ENCODE data around the gene ATP10A. TPM values are rescaled to one million over a fixed set of nuclear protein-coding genes. Genes with fewer than 3 reads are reported as not detected.

The ATP10A gene
- total and polyA plus RNA-seq, 9 of the 15 experiments (the other 6 are each of a cell fraction or from before 2014, with no cell fraction given), result 0.09 TPM; not detected in 8

DNA sequence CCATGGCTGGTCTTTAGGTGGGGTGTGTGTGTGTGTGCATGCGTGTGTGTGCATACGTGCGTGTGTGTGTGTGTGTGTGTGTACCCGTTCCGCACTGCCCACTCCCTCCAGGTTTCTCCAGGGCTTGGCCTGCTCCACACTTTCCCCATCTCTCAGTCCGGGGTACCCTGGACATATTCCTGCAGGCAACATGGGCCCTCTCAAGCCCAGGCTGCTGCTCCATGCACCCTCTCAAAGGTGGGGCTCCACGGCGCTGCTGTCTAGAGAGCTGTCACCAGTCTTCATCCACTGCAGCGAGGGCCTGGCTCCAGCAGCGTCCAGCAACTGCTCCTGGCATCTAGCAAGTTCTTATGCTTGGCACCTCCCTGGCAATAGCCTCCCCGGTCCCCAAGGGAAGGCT, 86.1 kb downstream of the ATP10A start:
- H3K9me3 ChIP-seq (replicated peaks; ENCODE audit: control insufficient read depth, insufficient read depth, low read depth, low read length), result no peaks in the 10 kb centered on the region
- H3K4me3 ChIP-seq, result no peak overlapping the region
- no peaks in the 10 kb centered on the region for H3K79me2 ChIP-seq (ENCODE audit: control insufficient read depth, insufficient read depth, low read length)
- FAIRE-seq (no peak), ATAC-seq (no peak), DNase-seq (ENCODE audit: extremely low read depth in 1 of 4, low spot score in 3 of 4) (no peak)
- 12% methylated on average over 11 of the region's 11 CpGs for WGBS (ENCODE audit: insufficient coverage, low coverage, missing lambda C conversion rate)
- in situ Hi-C loops (cut with MboI) (no loop called here), intact Hi-C loops (cut with micrococcal nuclease) (no loop called here)
- no peak overlapping the region for H2AFZ ChIP-seq (ENCODE audit: low read depth, low read length)
- peaks cover 2 to 32% of the 10 kb centered on the region in 2 experiments; a peak in 3 of 5 replicates for H3K27me3 ChIP-seq (ENCODE audit: control insufficient read depth in 2 of 2, insufficient read depth in 2 of 2, low read length in 2 of 2)
- TF ChIP-seq ZNF24 (IDR thresholded peaks at IDR 0.05) (no peak), CCAR2 (IDR thresholded peaks at IDR 0.05; ENCODE audit: low read depth, low read length) (no peak), MYNN (IDR thresholded peaks at IDR 0.05) (no peak), MYNN (CRISPR knock-in tag; IDR thresholded peaks at IDR 0.05) (no peak), PHF8 (IDR thresholded peaks at IDR 0.05; ENCODE audit: borderline replicate concordance, low read length) (no peak), MECOM (CRISPR knock-in tag; IDR thresholded peaks at IDR 0.05) (no peak), NR2F6 (CRISPR knock-in tag; IDR thresholded peaks at IDR 0.05) (no peak), CBX8 (IDR thresholded peaks at IDR 0.05; ENCODE audit: borderline replicate concordance, extremely low read depth, low read depth, low read length, poor library complexity, severe bottlenecking) (no peak), SMAD3 (CRISPR knock-in tag; conservative IDR thresholded peaks at IDR 0.05) (no peak), FOS (IDR thresholded peaks at IDR 0.05; ENCODE audit: extremely low read depth, insufficient read length) (no peak), CCNT2 (IDR thresholded peaks at IDR 0.05; ENCODE audit: borderline replicate concordance, extremely low read depth, insufficient read length, low read depth, low read length) (no peak), MEF2D (tag; conservative IDR thresholded peaks at IDR 0.05; ENCODE audit: low read depth) (no peak), BDP1 (IDR thresholded peaks at IDR 0.05; ENCODE audit: insufficient read depth, insufficient read length) (no peak), TSC22D4 (tag; IDR thresholded peaks at IDR 0.05) (no peak), BRCA1 (IDR thresholded peaks at IDR 0.05) (no peak), BRCA1 (CRISPR knock-in tag; IDR thresholded peaks at IDR 0.05) (no peak), NCOA4 (IDR thresholded peaks at IDR 0.05; ENCODE audit: partially characterized antibody) (no peak), RBM22 (IDR thresholded peaks at IDR 0.05; ENCODE audit: low read depth, low read length, poor library complexity, severe bottlenecking) (no peak), ZNF551 (CRISPR knock-in tag; IDR thresholded peaks at IDR 0.05) (no peak), MTF1 (CRISPR knock-in tag; IDR thresholded peaks at IDR 0.05; ENCODE audit: borderline replicate concordance) (no peak)
- TF ChIP-seq, protein P1, sequence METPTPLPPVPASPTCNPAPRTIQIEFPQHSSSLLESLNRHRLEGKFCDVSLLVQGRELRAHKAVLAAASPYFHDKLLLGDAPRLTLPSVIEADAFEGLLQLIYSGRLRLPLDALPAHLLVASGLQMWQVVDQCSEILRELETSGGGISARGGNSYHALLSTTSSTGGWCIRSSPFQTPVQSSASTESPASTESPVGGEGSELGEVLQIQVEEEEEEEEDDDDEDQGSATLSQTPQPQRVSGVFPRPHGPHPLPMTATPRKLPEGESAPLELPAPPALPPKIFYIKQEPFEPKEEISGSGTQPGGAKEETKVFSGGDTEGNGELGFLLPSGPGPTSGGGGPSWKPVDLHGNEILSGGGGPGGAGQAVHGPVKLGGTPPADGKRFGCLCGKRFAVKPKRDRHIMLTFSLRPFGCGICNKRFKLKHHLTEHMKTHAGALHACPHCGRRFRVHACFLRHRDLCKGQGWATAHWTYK (CRISPR knock-in tag; IDR thresholded peaks at IDR 0.05), result no peak
- TF ChIP-seq, protein P2, sequence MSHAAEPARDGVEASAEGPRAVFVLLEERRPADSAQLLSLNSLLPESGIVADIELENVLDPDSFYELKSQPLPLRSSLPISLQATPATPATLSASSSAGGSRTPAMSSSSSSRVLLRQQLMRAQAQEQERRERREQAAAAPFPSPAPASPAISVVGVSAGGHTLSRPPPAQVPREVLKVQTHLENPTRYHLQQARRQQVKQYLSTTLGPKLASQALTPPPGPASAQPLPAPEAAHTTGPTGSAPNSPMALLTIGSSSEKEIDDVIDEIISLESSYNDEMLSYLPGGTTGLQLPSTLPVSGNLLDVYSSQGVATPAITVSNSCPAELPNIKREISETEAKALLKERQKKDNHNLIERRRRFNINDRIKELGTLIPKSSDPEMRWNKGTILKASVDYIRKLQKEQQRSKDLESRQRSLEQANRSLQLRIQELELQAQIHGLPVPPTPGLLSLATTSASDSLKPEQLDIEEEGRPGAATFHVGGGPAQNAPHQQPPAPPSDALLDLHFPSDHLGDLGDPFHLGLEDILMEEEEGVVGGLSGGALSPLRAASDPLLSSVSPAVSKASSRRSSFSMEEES (CRISPR knock-in tag; IDR thresholded peaks at IDR 0.05), result no peak
- BruUV-seq (replicated peaks), result no TSS peak
- POLR2A ChIA-PET, result no interaction called here
- H4K20me1 ChIP-seq (replicated peaks; ENCODE audit: control insufficient read depth, insufficient read depth, low read length), result no peaks in the 10 kb centered on the region
- no peak overlapping the region for H3K4me2 ChIP-seq (ENCODE audit: insufficient read depth, low read length)
- H3K9me1 ChIP-seq (ENCODE audit: control insufficient read depth, insufficient read depth, low read length), result no peaks in the 10 kb centered on the region
- no peaks in the 10 kb centered on the region for H3K36me3 ChIP-seq (ENCODE audit: control insufficient read depth, insufficient read depth, low read length)
- peaks cover 0 to 5% of the 10 kb centered on the region in 2 experiments; a peak in 2 of 5 replicates for H3K4me1 ChIP-seq (replicated peaks in 1 of 2; ENCODE audit: control insufficient read depth in 2 of 2, insufficient read depth in 2 of 2, low read length in 2 of 2)
- H3K27ac ChIP-seq (ENCODE audit: extremely low read depth, low read depth, low read length), result no peak overlapping the region
- CTCF ChIA-PET (ENCODE audit: low intra/inter-chr PET ratio), result no interaction called here
- H3K9ac ChIP-seq (ENCODE audit: insufficient read depth in 1 of 2, low read depth in 2 of 2, low read length in 2 of 2), result no peak overlapping the region
